ENCODE results near the gene CEP55. TPM values are rescaled to one million over a fixed set of nuclear protein-coding genes. Genes with fewer than 3 reads are reported as not detected.

CEP55 gene
- total RNA-seq, 1 donor from 2014 or later, result 3.7 TPM

GRCh38 chr10:93553482-93554315 is 57.3 kb downstream of the CEP55 start:
- H3K36me3 ChIP-seq (ENCODE audit: insufficient read depth, low read length), result no peaks in the 10 kb centered on the region
- no peak for FAIRE-seq

GRCh38 chr10:93554316-93554663 is 57.9 kb downstream of the CEP55 start:
- H3K27me3 ChIP-seq (ENCODE audit: insufficient read depth, low read length), result peaks cover 2% of the 10 kb centered on the region
- DNase-seq (ENCODE audit: low read depth), result no peak
- H4K20me1 ChIP-seq (ENCODE audit: insufficient read depth, low read length), result no peaks in the 10 kb centered on the region
- Mint-ChIP-seq H3K27ac (ENCODE audit: unreplicated experiment) (no peak overlapping the region), H3K36me3 (ENCODE audit: low read depth, unreplicated experiment) (no peaks in the 10 kb centered on the region), H3K4me1 (ENCODE audit: low read depth, unreplicated experiment) (peaks cover 5% of the 10 kb centered on the region), H3K9me3 (ENCODE audit: unreplicated experiment) (no peaks in the 10 kb centered on the region), H3K27me3 (ENCODE audit: low read depth, unreplicated experiment) (peaks cover 12% of the 10 kb centered on the region), H3K4me3 (ENCODE audit: unreplicated experiment) (no peak overlapping the region)
- TF ChIP-seq CTCF (IDR thresholded peaks at IDR 0.05; ENCODE audit: insufficient read depth, low read depth, low read length) (no peak), EZH2 (IDR thresholded peaks at IDR 0.05; ENCODE audit: insufficient read depth, low read length) (no peak)
- H3K4me3 ChIP-seq (ENCODE audit: insufficient read depth, low read depth, low read length), result no peak overlapping the region
- no peak for FAIRE-seq
- H3K27ac ChIP-seq (ENCODE audit: low read depth, low read length), result no peak overlapping the region
- H2AFZ ChIP-seq (ENCODE audit: low read depth, low read length), result no peak overlapping the region
- no peaks in the 10 kb centered on the region for H3K79me2 ChIP-seq (ENCODE audit: insufficient read depth, low read length)
- H3K36me3 ChIP-seq (ENCODE audit: insufficient read depth, low read length), result no peaks in the 10 kb centered on the region
- no peaks in the 10 kb centered on the region for H3K9me3 ChIP-seq (ENCODE audit: insufficient read depth, low read depth, low read length)
- H3K4me1 ChIP-seq (ENCODE audit: insufficient read depth, low read length), result peaks cover 4% of the 10 kb centered on the region
- no peak overlapping the region for H3K4me2 ChIP-seq (ENCODE audit: low read length)
- no peak overlapping the region for H3K9ac ChIP-seq (ENCODE audit: low read length)

More at GRCh38 chr10:93553482-93554315, 57.3 kb downstream of the CEP55 start:
- Histone ChIP-seq H3K9ac (ENCODE audit: low read length) (no peak overlapping the region), H4K20me1 (ENCODE audit: insufficient read depth, low read length) (no peaks in the 10 kb centered on the region), H2AFZ (ENCODE audit: low read depth, low read length) (no peak overlapping the region), H3K27ac (ENCODE audit: low read depth, low read length) (no peak overlapping the region), H3K27me3 (ENCODE audit: insufficient read depth, low read length) (peaks cover 2% of the 10 kb centered on the region), H3K4me2 (ENCODE audit: low read length) (no peak overlapping the region), H3K4me1 (ENCODE audit: insufficient read depth, low read length) (peaks cover 4% of the 10 kb centered on the region), H3K4me3 (ENCODE audit: insufficient read depth, low read depth, low read length) (no peak overlapping the region), H3K79me2 (ENCODE audit: insufficient read depth, low read length) (no peaks in the 10 kb centered on the region), H3K9me3 (ENCODE audit: insufficient read depth, low read depth, low read length) (no peaks in the 10 kb centered on the region)
- no peaks in the 10 kb centered on the region for H3K9me3 Mint-ChIP-seq (ENCODE audit: unreplicated experiment)
- H3K27ac Mint-ChIP-seq (ENCODE audit: unreplicated experiment), result no peak overlapping the region
- H3K27me3 Mint-ChIP-seq (ENCODE audit: low read depth, unreplicated experiment), result peaks cover 12% of the 10 kb centered on the region
- no peak for TF ChIP-seq CTCF (IDR thresholded peaks at IDR 0.05; ENCODE audit: insufficient read depth, low read depth, low read length)
- TF ChIP-seq EZH2 (IDR thresholded peaks at IDR 0.05; ENCODE audit: insufficient read depth, low read length), result no peak
- DNase-seq (ENCODE audit: low read depth), result no peak
- H3K4me3 Mint-ChIP-seq (ENCODE audit: unreplicated experiment), result no peak overlapping the region
- peaks cover 5% of the 10 kb centered on the region for H3K4me1 Mint-ChIP-seq (ENCODE audit: low read depth, unreplicated experiment)
- H3K36me3 Mint-ChIP-seq (ENCODE audit: low read depth, unreplicated experiment), result no peaks in the 10 kb centered on the region

Data from astrocyte (in vitro differentiated cells and primary cell).